Uterus (tissue), 2 donors: ENCODE data around the gene NCS1.

ENCODE experiments used
- CTCF ChIP-seq, 4 experiments: fragments of 200-600 bp in 2 of 4; fragments of 450-650 bp in 2 of 4; sonication (generic) in 2 of 4; IDR thresholded peaks; one replicate each; pipeline ENCODE4 v1.5.1; 2016 to 2019; ENCODE audit warnings: antibody characterized with exemption in 4 of 4, mild to moderate bottlenecking in 2 of 4, moderate library complexity in 1 of 4
- POLR2A ChIP-seq, 2 donors: fragments of 450-650 bp; IDR thresholded peaks; one replicate each; pipeline ENCODE4 v1.6.1; 2016; ENCODE audit warnings: antibody characterized with exemption in 2 of 2, mild to moderate bottlenecking in 1 of 2, moderate library complexity in 1 of 2

- TF ChIP-seq CTCF (IDR thresholded peaks at IDR 0.05) (no peak), POLR2A (IDR thresholded peaks at IDR 0.05) (no peak)
These were observed 5.9 kb downstream of the NCS1 start for GRCh38 chr9:130177898-130178805.
